HG02938 (cell line): ENCODE measurements around the gene KLHL29.

Experiments used
- ATAC-seq: cut with Tn5 transposase; IDR thresholded peaks from one replicate; pipeline ENCODE4 v1.9.1; 2021; ENCODE audit warnings: mild to moderate bottlenecking, moderate library complexity; ENCODE audit not compliant: unreplicated experiment

The KLHL29 gene

DNA sequence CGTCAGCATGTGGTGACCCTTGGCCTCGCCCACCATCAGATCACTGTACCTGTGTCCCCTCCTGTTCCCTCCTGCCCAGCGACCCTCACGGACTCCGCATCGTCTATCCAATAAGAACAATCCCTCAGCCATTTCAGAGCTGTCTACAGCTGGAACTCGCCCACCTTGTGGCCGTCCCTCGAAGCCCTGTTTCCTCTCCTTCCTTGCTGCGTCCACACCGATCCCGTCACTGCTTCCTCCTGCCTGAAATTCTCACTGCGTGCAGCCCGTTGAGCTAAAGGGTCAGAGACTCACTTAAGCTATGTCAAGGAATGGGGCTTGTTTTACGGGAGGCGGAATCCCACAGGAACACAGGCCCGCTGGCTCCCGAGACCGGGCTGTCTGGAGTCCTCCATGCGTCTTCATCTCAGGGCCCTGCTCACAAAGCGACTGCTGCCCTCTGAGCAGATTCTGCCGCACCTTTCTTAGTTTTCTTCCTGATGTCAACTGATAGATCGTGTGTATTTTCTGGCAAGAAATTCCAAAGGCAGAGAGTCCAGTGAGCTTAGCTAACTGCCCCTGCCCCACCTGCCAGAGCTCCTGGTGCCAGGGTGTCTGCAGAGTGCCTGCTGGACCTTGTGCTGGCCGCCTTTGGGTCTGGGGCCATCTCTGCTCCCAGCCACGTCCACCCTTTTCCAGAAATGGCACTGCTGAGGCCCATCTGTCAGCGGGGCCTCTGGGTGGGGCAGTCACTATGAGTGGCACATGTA, 35.3 kb downstream of the KLHL29 start:
- no peak for ATAC-seq

DNA sequence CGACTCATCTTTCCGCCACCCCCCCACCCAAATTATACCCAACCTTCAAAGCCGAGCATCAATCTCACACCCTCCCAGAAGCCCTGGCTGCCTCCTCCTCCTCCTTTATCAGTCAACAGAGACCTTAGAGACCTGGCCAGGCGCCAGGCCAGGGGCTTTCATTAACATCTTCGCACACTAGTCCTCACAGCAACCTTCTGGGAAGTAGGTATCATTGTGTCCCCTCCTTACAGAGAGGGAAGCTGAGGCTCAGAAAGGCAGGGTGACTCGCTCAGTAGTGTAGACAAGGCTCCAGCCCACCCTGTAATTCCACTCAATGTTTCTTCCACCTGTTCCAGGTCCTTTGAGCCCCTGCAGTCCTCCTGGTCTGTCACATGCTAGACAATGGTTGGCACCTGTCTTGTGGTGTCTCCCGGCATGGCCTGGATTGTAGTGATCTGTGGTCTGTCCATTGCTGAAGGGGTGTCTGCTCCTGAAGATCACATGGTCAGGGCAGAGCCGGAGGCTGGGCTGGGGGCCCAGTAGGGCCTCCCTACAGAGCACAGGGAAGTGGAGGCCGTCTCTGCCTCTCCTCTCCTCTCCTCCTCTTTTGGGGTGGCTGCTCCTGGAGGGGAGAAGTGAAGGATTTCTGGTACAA, 36.0 kb downstream of the KLHL29 start:
- no peak for ATAC-seq

DNA sequence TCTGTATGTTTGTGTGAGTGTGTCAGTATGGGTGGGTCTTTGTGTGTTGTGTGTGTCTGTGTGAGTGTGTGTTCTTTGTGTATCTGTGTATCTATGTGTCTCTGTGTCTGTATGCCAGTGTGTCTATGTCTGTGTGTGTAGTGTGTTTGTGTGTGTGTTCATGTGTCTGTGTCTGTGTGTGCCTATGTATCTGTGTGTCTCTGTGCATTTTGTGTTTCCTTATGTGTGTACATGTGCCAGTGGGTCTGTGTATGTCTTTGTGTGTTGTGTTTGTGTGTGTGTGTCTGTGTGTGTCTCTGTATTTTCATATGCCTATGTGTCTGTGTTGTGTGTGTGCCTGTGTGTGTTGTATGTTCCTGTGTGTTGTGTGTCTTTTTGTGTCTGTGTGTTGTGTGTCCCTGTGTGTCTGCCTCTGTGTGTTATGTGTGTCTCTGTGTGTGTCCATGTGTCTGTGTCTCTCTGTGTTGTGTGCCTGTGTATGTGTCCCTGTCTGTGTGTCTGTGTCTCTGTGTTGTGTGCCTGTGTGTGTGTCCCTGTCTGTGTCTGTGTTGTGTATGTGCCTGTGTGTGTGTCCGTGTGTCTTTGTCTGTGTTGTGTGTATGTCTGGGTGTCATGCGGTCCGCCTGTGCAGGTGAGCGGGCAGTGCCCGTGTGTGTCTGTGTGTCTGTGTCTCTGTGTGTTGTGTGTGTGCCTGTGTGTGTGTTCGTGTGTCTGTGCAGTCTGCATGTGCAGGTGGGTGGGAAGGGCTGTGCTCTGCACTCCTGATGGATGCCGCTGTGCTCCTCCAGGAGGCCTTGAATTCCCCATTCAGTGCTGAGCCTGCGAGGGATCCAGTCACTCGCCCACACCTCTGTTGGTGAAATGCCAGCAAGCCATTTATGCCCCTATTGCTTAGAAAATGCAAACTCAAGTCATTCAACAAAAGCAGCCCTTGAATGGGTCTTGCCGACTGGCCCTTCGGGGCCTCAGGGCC, 37.4 kb downstream of the KLHL29 start:
- no peak for ATAC-seq

DNA sequence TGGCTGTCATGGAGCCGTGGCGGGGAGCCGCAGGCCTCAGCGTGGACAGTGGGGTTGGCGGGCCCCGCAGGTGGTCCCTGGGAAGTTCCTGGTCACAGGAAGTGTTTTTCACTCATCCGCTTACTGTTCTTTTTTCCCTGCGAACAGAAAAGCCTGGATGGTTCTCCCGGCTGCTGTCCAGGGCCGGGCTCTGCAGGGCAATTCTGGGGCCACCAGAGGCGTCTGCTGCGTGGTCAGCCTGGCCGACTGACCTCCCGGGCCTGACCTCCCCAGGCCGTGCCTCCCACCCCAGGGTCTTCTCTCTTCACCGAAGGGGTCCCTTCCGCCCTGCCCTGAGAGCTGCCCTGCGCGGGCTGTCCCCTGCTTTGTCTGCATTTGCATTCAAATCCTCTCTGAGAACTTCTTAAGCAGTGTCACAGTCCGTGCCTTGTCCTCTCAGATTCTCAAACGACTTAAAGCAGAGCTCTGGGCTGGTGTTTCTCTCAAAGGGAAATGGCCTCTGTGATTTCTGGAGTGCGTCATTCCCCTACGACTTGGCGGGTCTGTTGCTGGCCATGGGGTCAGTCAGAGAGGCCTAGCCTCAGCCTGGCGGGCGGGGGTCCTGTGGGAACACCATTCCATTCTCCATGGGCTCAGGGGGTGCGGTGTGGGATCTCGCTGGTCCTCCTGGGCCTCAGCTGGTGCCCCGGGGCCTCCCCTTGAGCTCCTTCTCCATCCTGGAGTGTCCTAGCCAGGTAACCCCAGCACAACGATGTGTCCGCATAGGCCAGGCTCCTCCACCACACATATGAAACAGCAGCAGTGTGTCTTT, 38.3 kb downstream of the KLHL29 start:
- no peak for ATAC-seq

DNA sequence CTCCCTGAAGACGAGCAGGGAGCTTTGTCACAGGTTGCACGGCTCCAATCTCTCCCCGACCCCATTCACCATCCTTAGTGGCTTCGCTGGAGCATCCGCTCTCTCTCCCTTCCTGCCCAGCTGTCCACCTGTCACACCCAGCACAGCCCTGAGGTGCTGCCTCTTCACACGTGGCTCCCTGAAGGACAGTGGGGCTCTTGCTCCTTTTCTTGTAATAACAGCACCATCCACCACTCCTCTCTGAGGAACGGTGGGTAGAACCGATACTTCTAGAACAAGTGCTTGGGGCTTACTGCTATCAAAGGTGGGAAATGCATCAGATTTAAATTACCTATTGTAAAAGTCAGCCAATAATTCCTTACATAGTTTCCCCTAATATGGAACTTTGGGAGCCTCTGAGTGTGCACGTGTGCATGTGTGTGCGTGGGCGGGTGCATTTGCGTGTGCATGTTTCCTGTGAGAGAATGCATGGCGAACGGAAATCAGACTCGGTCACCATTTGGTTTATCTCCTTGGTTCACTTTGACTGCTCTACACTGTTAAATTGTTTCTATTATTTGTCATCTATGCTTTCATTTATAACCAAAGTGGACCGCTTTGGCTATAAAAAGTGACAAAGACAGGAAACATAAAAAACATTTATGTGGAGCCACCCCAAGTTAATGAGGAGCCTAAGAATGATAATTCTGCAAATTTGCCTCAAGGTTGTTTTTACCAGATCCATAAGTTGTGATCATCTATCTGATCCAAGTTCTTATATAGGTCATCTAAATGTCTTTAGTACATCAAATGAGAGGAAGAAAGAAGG, 39.1 kb downstream of the KLHL29 start:
- ATAC-seq = no peak

DNA sequence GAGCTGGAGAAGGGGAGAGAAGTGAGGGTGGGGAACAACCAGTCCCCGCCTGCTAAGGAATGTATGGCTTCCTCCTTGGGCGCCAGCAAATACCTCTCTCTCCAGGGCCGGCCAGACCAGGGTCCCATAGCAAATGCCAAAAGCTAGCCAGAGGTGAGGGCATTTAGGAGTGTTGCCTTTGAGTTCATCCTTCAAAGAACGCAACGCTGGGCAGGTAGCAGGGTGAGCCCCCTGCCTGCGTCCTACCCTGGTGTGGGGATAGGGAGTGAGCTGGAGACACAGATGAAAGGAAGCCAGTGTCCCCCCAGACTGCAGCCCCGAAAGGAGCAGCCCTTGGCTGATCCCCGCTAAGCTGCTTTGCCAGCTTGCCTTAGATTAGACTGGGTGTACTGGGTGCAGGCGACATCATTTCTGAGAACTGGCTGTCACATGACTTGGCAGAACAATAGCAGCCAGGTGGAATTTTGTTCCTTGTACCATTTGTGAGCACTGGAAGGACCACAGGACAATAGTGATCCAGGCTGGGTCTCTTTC, 40.4 kb downstream of the KLHL29 start:
- no peak for ATAC-seq

DNA sequence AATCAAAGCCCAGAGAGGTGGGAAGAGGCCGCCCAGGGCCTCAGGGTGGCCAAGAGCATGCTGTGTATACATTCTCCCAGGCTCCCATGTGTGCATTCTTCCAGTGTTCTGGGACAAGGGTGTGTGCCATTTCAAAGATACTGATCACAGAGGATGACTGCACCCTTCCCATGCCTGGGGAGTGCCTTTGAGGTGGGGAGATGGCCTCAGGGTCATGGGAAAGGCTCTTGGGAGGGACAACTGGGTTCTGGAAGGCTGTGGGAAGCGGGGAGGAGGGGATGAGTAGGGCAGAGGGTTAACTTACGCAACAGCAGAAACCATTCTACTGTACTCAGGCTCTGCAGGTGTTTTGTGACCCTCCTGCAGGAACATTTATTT, 40.9 kb downstream of the KLHL29 start:
- ATAC-seq = no peak

DNA sequence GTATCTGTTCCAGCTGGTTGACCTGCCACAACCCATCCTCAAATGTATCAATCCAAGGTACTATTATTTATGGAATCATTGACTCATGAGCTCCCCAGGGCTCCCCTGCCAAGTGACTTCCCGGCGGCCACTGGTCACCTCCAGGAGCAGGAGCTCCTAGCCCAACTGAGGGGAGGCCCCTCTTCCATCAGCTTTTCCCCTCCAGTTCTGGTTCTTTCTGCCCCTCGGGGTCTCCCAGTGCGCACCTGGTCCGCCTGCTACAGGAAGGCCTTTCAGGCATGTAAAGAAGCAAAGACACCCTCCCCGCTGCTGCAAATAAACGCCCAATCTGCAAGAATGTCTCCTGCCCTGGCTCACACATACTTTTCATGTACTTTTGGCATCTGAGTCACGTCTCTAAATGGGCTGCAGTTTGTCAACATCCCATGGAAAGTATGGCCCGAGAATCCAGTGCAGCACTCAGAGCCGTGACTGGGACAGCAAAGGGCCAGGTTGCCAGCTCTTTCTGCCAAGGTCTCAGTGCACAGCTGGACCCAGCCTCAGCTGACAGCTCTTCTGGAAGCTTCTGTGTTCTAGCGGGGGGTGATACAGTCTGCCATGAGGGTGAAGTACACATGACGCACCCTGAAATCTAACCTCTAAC, 41.4 kb downstream of the KLHL29 start:
- ATAC-seq = no peak

DNA sequence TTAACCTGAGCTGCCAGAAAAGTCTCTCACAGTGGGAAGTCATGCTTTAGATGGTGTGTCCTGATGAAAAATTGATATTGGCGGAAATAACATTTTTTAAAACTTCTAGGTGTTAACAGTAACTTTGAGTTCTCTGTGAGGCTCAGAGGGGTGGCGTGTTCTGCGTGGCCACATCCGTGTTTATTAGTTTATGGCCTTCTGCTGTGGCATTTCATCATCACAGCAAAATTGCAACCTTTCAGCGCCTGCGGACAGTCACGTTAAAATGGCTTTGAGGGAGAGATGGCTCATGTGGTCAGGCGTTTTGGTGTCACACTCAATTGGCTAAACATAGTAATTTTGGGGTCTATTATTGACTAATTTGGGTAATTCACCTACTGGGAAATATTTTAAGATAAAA, 42.4 kb downstream of the KLHL29 start:
- no peak for ATAC-seq

DNA sequence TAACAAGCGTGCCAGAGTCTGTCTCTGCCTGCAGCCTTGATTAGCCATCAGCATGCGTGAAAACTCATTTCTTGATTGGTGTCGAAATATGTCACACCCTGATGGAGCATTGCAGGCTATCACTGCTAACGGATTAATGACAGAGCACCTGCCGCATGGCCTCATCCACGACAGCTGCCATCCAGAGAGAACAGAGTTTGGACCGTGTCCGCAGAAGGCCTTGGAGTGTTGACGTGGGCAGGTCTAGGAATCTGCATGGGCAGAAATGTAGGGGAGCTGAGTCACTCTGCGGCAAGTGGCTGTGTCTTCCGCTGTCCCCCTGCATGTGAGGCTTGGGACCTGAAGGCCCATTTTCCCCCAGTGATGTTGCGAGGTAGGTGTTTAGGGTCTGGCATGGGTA, 43.0 kb downstream of the KLHL29 start:
- ATAC-seq = no peak

DNA sequence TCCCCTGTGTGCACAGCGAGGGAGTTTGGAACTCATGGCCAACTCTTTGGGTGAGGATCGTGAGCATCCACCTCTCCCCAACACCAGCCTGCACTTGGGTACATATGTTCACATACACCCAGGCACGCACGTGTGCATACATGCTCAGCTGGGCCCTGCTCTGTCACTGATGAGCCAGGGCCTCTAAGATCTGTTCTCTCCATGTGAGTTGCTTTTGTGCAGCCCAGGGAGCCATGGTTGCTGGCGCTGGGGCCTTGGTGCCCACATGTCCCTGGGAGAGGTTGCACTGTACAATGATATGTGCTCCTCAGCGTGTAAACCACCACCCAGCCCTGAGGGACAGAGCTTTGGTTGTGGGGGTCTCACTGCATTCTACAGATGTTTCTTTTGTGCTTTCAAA, 44.1 kb downstream of the KLHL29 start:
- no peak for ATAC-seq

DNA sequence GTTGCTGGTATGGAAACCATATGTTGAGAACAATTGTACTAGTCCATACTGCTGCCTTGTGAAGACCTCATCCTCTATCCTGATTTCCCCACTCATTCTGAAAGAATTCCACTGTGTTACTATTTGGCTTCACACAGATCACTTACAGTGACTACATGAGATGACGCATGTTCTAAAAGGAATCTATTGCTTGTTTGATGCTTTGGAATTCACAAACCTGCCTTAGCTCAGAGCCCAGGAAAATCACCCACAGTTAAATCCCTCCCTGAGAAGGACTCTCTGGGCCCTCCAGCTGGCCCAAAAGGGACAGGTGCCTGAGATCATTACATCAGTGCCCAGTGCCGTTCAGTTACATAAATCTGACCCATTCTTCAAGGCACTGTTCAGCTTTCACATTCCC, 45.3 kb downstream of the KLHL29 start:
- ATAC-seq = no peak

DNA sequence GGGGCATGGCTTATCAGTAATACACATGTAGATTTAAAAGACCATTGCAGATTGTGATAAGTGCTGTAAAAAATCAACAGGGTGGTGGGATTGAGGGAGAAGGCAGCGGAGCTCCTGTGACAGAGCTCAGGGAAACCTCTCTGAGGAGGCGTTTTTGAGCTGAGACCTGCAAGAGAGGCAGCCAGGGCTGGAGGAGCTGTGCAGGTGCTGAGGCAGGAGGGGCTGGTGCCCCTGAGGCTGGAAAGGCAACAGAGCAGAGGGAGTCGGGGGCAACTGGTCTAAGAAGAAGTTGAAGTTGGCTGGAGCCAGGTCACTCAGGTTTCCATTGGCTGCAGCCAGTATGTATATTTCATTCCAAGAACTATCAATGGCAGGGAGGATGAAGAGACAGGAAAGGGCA, 47.6 kb downstream of the KLHL29 start:
- ATAC-seq = no peak

DNA sequence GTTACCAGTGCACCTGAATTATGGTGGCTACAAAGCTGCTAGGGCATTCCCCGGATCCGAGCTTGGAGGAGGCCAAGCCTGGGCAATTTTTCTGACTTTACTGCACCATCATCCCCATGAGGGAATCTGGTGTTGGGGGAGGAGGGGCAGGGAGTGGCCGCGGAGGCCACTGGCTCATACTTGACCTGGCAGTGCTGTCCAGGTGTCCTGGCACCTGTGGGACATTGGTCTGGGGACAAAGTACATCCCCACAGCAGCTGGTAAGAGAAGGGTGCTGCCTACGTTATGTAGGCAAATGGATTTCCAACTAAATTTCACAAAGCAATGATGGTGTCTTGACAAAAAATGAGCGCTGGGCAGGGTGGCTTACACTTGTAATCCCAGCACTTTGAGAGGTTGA, 48.3 kb downstream of the KLHL29 start:
- ATAC-seq = no peak

DNA sequence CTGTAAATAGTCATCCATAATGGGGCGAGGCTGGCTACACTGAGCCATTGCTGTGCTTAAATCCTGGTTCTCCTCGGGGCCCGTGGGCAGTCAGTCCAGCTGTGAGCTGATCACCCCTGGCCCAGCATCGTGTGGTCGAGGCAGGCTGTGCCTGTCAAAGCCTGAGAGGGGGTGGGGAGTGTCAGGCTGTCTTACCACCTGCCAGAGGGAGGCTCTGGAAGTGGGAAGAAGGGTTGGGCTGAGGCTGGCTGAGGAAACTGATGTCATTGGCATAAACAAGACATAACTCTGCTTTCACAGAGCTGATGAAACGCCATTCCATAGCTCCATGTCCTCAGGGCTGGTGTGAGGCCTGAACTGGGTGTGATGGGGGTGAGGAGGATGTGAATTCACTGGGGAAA, 49.7 kb downstream of the KLHL29 start:
- no peak for ATAC-seq

DNA sequence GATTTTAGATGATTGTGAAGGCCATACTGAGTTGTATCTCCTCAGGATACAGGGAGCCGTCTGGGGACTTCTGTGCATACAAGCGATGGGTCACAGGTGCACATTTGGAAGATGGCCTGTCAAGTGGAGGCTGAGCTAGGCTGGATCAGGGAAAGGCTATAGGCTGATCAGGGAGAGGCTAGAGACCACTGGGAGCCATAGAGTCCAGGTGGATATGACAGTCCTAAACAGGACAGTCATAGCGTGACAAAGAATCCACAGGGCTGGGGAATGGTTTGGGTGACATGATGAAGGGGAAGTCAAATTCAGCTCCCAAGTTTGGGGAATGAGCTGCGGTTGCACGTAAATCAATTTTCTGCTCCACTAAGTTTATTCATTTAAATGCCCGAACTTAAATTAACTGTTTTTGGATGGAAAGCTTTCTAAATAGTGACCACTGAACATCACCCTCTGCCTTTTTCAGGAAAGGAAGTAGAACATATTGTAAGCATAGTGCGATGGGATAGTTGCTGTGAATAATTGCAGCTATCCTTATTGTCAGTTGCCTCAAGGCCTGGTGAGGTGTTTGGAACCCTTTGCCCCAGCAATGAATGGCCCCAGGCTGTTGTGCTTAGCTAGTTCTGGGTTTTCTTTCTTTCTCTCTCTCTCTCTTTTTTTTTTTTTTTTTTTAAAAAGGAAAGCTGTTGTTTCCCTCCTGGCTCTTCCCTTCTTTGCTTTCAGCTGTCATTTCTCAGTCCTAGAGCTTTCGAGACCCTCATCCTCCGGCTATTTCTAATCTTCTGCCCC, 50.5 kb downstream of the KLHL29 start:
- no peak for ATAC-seq

DNA sequence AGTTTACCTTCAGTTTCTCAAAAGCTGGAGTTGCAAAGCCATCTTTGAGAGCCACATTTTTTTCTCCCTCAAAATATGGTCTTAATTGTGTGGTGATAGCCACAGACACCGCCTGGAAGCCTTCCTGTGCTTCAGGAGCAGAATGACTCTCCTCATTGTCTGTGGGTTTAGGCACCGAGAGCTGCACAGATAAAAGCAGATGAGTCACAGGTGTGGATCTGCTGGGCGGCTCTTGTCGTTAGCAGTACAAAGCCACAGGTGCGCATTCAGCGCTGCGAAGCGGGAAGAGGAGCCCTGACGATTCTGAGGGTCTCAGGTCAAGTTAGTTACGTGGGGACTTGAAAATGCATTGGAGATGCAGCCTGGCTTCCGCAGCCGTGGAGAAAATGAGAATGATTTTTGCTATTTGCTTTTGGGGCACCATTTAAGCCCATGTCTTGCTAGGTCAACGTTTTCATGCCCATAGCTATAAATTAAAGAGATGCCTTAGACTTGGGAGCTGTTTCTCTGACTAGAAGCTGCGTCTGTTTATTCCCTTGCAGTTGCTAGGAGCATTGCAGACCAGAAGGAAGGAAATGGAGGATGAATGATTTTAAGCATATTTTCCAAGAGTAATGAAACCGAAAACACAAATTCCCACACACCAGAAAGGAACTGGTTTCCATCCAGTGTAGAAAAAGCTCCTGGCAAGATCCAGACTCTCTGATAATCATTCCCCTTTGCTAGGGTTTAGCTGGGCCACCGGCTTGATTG, 51.5 kb downstream of the KLHL29 start:
- ATAC-seq = no peak

DNA sequence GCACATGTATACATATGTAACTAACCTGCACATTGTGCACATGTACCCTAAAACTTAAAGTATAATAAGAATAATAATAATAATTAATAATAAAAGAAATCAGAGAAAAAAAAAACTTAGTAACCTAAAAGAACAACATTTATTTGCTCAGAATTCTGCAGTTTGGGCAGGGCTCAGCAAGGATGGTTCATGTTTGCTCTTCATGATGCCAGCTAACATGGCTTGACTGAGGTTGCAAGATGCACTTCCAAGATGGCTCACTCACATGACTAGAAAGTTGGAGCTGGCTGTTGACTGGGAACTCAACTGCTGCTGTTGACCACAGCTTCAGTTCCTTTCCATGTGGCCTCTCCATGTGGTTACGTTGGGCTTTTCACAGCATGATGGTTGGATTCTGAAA, 56.4 kb downstream of the KLHL29 start:
- no peak for ATAC-seq
